Gastroesophageal sphincter (tissue), 3 donors: ENCODE results near the gene CASQ2.
"Not testable (repeated sequence)": the region's sequence is repeated elsewhere in the genome, so short reads cannot be mapped to it uniquely, and the experiment has no call there.

Source experiments
- EP300 ChIP-seq: sonication (generic); formaldehyde crosslinking; IDR thresholded peaks from one replicate; pipeline ENCODE4 v1.6.1; 2017; ENCODE audit warnings: antibody characterized with exemption, mild to moderate bottlenecking
- POLR2A ChIP-seq, 2 donors: fragments of 450-650 bp; IDR thresholded peaks; one replicate each; pipeline ENCODE4 v1.6.1; 2017; ENCODE audit warnings: antibody characterized with exemption in 2 of 2, mild to moderate bottlenecking in 2 of 2, moderate library complexity in 1 of 2
- POLR2AphosphoS5 ChIP-seq: sonication (generic); formaldehyde crosslinking; IDR thresholded peaks from one replicate; pipeline ENCODE4 v1.6.1; 2017; ENCODE audit warnings: antibody characterized with exemption
- TF ChIP-seq, protein P1 (sequence below), 4 experiments: fragments of 200-600 bp in 2 of 4; fragments of 450-650 bp in 2 of 4; sonication (generic) in 1 of 4; IDR thresholded peaks; one replicate each; pipeline ENCODE4 v1.5.1; 2017 to 2019; ENCODE audit warnings: antibody characterized with exemption in 4 of 4, mild to moderate bottlenecking in 2 of 4, moderate library complexity in 2 of 4

DNA sequence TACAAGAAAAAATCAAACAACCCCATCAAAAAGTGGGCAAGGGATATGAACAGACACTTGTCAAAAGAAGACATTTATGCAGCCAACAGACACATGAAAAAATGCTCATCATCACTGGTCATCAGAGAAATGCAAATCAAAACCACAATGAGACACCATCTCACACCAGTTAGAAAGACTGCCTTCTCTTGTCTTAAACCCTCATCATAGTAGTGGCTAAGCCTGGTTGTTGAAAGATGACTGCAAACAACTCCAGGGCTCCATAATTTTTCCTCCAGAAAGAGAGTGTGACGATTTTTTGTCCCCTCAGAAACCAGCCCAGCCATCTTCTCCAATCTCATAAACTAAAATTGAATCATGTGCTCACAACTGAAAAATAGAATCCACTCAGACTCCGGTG is 12.1 kb upstream of the CASQ2 start:
- TF ChIP-seq, protein P1, sequence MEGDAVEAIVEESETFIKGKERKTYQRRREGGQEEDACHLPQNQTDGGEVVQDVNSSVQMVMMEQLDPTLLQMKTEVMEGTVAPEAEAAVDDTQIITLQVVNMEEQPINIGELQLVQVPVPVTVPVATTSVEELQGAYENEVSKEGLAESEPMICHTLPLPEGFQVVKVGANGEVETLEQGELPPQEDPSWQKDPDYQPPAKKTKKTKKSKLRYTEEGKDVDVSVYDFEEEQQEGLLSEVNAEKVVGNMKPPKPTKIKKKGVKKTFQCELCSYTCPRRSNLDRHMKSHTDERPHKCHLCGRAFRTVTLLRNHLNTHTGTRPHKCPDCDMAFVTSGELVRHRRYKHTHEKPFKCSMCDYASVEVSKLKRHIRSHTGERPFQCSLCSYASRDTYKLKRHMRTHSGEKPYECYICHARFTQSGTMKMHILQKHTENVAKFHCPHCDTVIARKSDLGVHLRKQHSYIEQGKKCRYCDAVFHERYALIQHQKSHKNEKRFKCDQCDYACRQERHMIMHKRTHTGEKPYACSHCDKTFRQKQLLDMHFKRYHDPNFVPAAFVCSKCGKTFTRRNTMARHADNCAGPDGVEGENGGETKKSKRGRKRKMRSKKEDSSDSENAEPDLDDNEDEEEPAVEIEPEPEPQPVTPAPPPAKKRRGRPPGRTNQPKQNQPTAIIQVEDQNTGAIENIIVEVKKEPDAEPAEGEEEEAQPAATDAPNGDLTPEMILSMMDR (IDR thresholded peaks at IDR 0.05): not testable (repeated sequence)
- not testable (repeated sequence) for TF ChIP-seq POLR2A (IDR thresholded peaks at IDR 0.05); POLR2AphosphoS5; EP300
